ES-I3 (cell line): ENCODE results near the gene SH3PXD2A.

Experiments
- H3K36me3 ChIP-seq: 2 replicates; pipeline ENCODE4 v1.6.1; 2013; ENCODE audit warnings: mild to moderate bottlenecking, low read length, control low read depth, moderate library complexity; ENCODE audit not compliant: insufficient read depth
- H3K4me1 ChIP-seq: 2 replicates; pipeline ENCODE4 v1.6.1; 2013; ENCODE audit warnings: mild to moderate bottlenecking, control low read depth, low read length; ENCODE audit not compliant: insufficient read depth
- H3K9ac ChIP-seq: 2 replicates; pipeline ENCODE4 v1.6.1; 2013; ENCODE audit warnings: low read depth, mild to moderate bottlenecking, low read length, moderate library complexity
- H3K9me3 ChIP-seq: 2 replicates; pipeline ENCODE4 v1.6.1; 2013; ENCODE audit warnings: mild to moderate bottlenecking, low read length, moderate library complexity; ENCODE audit not compliant: control insufficient read depth, insufficient read depth

SH3PXD2A gene

GRCh38 chr10:103659674-103660363 is 195.6 kb downstream of the SH3PXD2A start:
- H3K36me3 ChIP-seq: peaks cover 6% of the 10 kb centered on the region; the same call in 1 of the 2 replicates
- no peak overlapping the region for H3K9ac ChIP-seq
- H3K9me3 ChIP-seq: peaks cover 3% of the 10 kb centered on the region; the same call in 1 of the 2 replicates
- H3K4me1 ChIP-seq: peaks cover 6% of the 10 kb centered on the region; the same call in 1 of the 2 replicates

- Histone ChIP-seq H3K9ac (no peak overlapping the region), H3K9me3 (peaks cover 3% of the 10 kb centered on the region; the same call in 1 of the 2 replicates), H3K36me3 (peaks cover 6% of the 10 kb centered on the region; the same call in 1 of the 2 replicates), H3K4me1 (peaks cover 6% of the 10 kb centered on the region; the same call in 1 of the 2 replicates)
Measured at GRCh38 chr10:103658049-103658577, 197.3 kb downstream of the SH3PXD2A start.

- peaks cover 3% of the 10 kb centered on the region; the same call in 1 of the 2 replicates for H3K9me3 ChIP-seq
- H3K36me3 ChIP-seq: peaks cover 6% of the 10 kb centered on the region; the same call in 1 of the 2 replicates
- no peak overlapping the region for H3K9ac ChIP-seq
- peaks cover 9% of the 10 kb centered on the region; the same call in 1 of the 2 replicates for H3K4me1 ChIP-seq
Measured at GRCh38 chr10:103657061-103657591, 198.2 kb downstream of the SH3PXD2A start.

- H3K9ac ChIP-seq: no peak overlapping the region
- peaks cover 3% of the 10 kb centered on the region; the same call in 1 of the 2 replicates for H3K9me3 ChIP-seq
- peaks cover 6% of the 10 kb centered on the region; the same call in 1 of the 2 replicates for H3K36me3 ChIP-seq
- H3K4me1 ChIP-seq: peaks cover 9% of the 10 kb centered on the region
Measured at GRCh38 chr10:103654925-103655324, 200.5 kb downstream of the SH3PXD2A start.

- H3K9me3 ChIP-seq: peaks cover 3% of the 10 kb centered on the region; the same call in 1 of the 2 replicates
- H3K4me1 ChIP-seq: peaks cover 11% of the 10 kb centered on the region
- no peak overlapping the region for H3K9ac ChIP-seq
- peaks cover 4% of the 10 kb centered on the region; the same call in 1 of the 2 replicates for H3K36me3 ChIP-seq
Measured at GRCh38 chr10:103653581-103654037, 201.8 kb downstream of the SH3PXD2A start.

- Histone ChIP-seq H3K4me1 (peaks cover 20% of the 10 kb centered on the region), H3K9ac (no peak overlapping the region), H3K9me3 (peaks cover 3% of the 10 kb centered on the region; the same call in 1 of the 2 replicates), H3K36me3 (peaks cover 4% of the 10 kb centered on the region; the same call in 1 of the 2 replicates)
Measured at GRCh38 chr10:103652599-103653281, 202.6 kb downstream of the SH3PXD2A start.

GRCh38 chr10:103651783-103652476 is 203.4 kb downstream of the SH3PXD2A start:
- peaks cover 22% of the 10 kb centered on the region for H3K4me1 ChIP-seq
- H3K9ac ChIP-seq: no peak overlapping the region
- no peaks in the 10 kb centered on the region for H3K36me3 ChIP-seq
- no peaks in the 10 kb centered on the region; the same call in 1 of the 2 replicates for H3K9me3 ChIP-seq

GRCh38 chr10:103651333-103651732 is 204.0 kb downstream of the SH3PXD2A start:
- no peak overlapping the region for H3K9ac ChIP-seq
- peaks cover 22% of the 10 kb centered on the region for H3K4me1 ChIP-seq
- no peaks in the 10 kb centered on the region for H3K9me3 ChIP-seq
- no peaks in the 10 kb centered on the region for H3K36me3 ChIP-seq

- H3K9ac ChIP-seq: no peak overlapping the region
Measured at GRCh38 chr10:103649654-103650423, 205.5 kb downstream of the SH3PXD2A start.

GRCh38 chr10:103648636-103649532 is 206.5 kb downstream of the SH3PXD2A start:
- peaks cover 30% of the 10 kb centered on the region for H3K4me1 ChIP-seq

More at GRCh38 chr10:103649654-103650423, 205.5 kb downstream of the SH3PXD2A start:
- Histone ChIP-seq H3K9me3 (no peaks in the 10 kb centered on the region), H3K4me1 (peaks cover 30% of the 10 kb centered on the region), H3K36me3 (no peaks in the 10 kb centered on the region)

GRCh38 chr10:103648251-103648635 is 207.1 kb downstream of the SH3PXD2A start:
- Histone ChIP-seq H3K36me3 (no peaks in the 10 kb centered on the region), H3K4me1 (peaks cover 30% of the 10 kb centered on the region), H3K9me3 (no peaks in the 10 kb centered on the region), H3K9ac (no peak overlapping the region)

More at GRCh38 chr10:103648636-103649532, 206.5 kb downstream of the SH3PXD2A start:
- no peaks in the 10 kb centered on the region for H3K9me3 ChIP-seq
- no peak overlapping the region for H3K9ac ChIP-seq
- H3K36me3 ChIP-seq: no peaks in the 10 kb centered on the region

GRCh38 chr10:103646304-103646703 is 209.1 kb downstream of the SH3PXD2A start:
- no peaks in the 10 kb centered on the region for H3K36me3 ChIP-seq
- H3K9me3 ChIP-seq: no peaks in the 10 kb centered on the region
- peaks cover 25% of the 10 kb centered on the region for H3K4me1 ChIP-seq
- H3K9ac ChIP-seq: no peak overlapping the region
